Measurements from ENCODE around the gene PARS2.

The PARS2 gene

GRCh38 chr1:54714881-54715492 is 49.3 kb downstream of the PARS2 start:
- Histone ChIP-seq H3K9me3 (no peaks in the 10 kb centered on the region), H3K36me3 (peaks cover 26% of the 10 kb centered on the region), H3K9ac (peak overlapping the region; percentile 85), H3K4me3 (peak overlapping the region; percentile 83), H3K4me2 (peak overlapping the region; percentile 84), H3K27me3 (no peaks in the 10 kb centered on the region), H3K27ac (peak overlapping the region; percentile 45; the same call in 1 of the 2 replicates), H4K20me1 (peaks cover 3% of the 10 kb centered on the region; the same call in 1 of the 2 replicates), H3K4me1 (peaks cover 16% of the 10 kb centered on the region)
- no peak for TF ChIP-seq Cebpa-rat (IDR thresholded peaks at IDR 0.05)

- no peak for TF ChIP-seq Cebpa-rat (IDR thresholded peaks at IDR 0.05)
- Histone ChIP-seq H3K36me3 (no peaks in the 10 kb centered on the region), H3K4me2 (no peak overlapping the region), H3K9me3 (no peaks in the 10 kb centered on the region), H3K4me1 (peaks cover 9% of the 10 kb centered on the region), H3K9ac (no peak overlapping the region), H3K4me3 (no peak overlapping the region), H4K20me1 (no peaks in the 10 kb centered on the region), H3K27me3 (no peaks in the 10 kb centered on the region), H3K27ac (no peak overlapping the region)
These were observed 52.8 kb downstream of the PARS2 start for GRCh38 chr1:54711536-54711935.

GRCh38 chr1:54710841-54711240 is 53.5 kb downstream of the PARS2 start:
- Histone ChIP-seq H3K9me3 (no peaks in the 10 kb centered on the region), H3K4me2 (no peak overlapping the region), H3K36me3 (no peaks in the 10 kb centered on the region), H3K9ac (no peak overlapping the region), H3K4me1 (peaks cover 5% of the 10 kb centered on the region), H3K27ac (no peak overlapping the region), H4K20me1 (no peaks in the 10 kb centered on the region), H3K4me3 (no peak overlapping the region), H3K27me3 (no peaks in the 10 kb centered on the region)
- no peak for TF ChIP-seq Cebpa-rat (IDR thresholded peaks at IDR 0.05)

- Histone ChIP-seq H3K36me3 (no peaks in the 10 kb centered on the region), H3K9ac (no peak overlapping the region), H3K27ac (no peak overlapping the region), H3K4me1 (peaks cover 5% of the 10 kb centered on the region), H4K20me1 (no peaks in the 10 kb centered on the region), H3K27me3 (no peaks in the 10 kb centered on the region), H3K9me3 (no peaks in the 10 kb centered on the region), H3K4me2 (no peak overlapping the region), H3K4me3 (no peak overlapping the region)
- no peak for TF ChIP-seq Cebpa-rat (IDR thresholded peaks at IDR 0.05)
These were observed 53.9 kb downstream of the PARS2 start for GRCh38 chr1:54710434-54710833.

- Histone ChIP-seq H3K4me1 (no peaks in the 10 kb centered on the region), H3K4me2 (no peak overlapping the region), H3K9me3 (no peaks in the 10 kb centered on the region), H4K20me1 (no peaks in the 10 kb centered on the region), H3K27ac (no peak overlapping the region), H3K4me3 (no peak overlapping the region), H3K36me3 (no peaks in the 10 kb centered on the region), H3K9ac (no peak overlapping the region), H3K27me3 (no peaks in the 10 kb centered on the region)
- no peak for TF ChIP-seq Cebpa-rat (IDR thresholded peaks at IDR 0.05)
These were observed 54.6 kb downstream of the PARS2 start for GRCh38 chr1:54709547-54710292.

GRCh38 chr1:54708385-54708784 is 55.9 kb downstream of the PARS2 start:
- Histone ChIP-seq H3K4me2 (no peak overlapping the region), H3K27me3 (no peaks in the 10 kb centered on the region), H4K20me1 (no peaks in the 10 kb centered on the region), H3K9me3 (no peaks in the 10 kb centered on the region), H3K36me3 (no peaks in the 10 kb centered on the region), H3K9ac (no peak overlapping the region), H3K4me3 (no peak overlapping the region), H3K4me1 (no peaks in the 10 kb centered on the region), H3K27ac (no peak overlapping the region)
- TF ChIP-seq Cebpa-rat (IDR thresholded peaks at IDR 0.05) = no peak
